ENCODE results near the gene ADCY10. TPM values are rescaled to one million over a fixed set of nuclear protein-coding genes. Genes with fewer than 3 reads are reported as not detected.
"Not testable (repeated sequence)": the region's sequence is repeated elsewhere in the genome, so short reads cannot be mapped to it uniquely, and the experiment has no call there.

Gene ADCY10
- total RNA-seq, 1 donor from 2014 or later, result 0.81 TPM

GRCh38 chr1:167887187-167887586 lies 26.7 kb downstream of the ADCY10 start:
- not testable (repeated sequence) for DNase-seq (ENCODE audit: low spot score)

DNA sequence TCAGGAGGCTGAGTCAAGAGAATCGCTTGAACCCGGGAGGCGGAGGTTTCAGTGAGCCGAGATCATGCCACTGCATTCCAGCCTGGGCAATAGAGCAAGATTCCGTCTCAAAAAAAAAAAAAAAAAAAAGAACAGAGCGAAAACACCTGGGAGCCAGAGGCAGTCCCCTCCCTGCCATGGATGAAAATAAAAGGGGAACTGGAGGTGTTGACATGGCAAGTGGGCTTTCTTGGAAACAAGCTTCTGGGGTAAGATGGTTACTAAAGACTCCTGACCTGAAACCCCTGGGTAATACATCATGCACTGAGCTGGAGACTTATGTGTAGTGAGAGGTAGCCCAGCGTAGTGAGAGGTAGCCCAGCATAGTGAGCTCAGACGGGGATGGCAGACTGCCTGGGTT lies 31.6 kb downstream of the ADCY10 start:
- DNase-seq (ENCODE audit: low spot score), result no peak

DNA sequence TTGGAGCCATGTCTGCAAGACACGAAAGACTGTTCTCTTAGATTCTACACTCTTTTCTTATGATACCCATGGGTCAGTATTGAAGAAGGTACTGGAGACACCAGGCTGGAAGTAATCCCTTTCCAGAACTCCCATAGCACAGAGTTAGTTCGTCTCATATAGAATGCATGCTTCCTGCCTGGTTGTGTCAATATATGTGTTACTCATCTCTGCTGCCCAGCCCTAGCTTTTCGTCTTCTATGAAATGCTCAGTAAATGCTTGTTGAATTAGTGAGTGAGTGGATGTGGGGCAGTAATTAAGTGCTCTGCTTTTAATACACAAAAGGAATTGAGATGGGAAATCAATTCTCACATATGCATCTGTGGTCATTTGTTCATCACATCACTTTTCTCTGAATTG lies 32.1 kb downstream of the ADCY10 start:
- no peak for DNase-seq (ENCODE audit: low spot score)

DNA sequence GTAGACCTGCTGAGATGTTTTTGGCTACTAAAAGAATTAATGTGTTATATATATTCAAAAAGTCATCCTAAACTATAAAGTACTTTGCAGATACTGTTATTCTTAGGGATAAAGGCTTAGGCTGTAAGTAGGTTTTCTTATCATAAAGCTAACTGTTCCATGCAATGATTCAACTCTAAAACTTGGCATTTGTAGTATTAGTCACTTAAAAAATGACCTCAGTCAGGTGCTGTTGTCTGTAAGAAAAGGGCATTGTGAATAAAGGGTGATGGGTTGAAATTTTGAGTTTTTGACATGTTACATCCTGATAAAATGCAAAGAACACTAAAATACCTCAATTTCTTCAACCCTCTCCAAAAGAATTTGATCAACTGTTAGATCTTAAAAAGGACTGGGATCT lies 32.9 kb downstream of the ADCY10 start:
- DNase-seq (ENCODE audit: low spot score), result no peak

DNA sequence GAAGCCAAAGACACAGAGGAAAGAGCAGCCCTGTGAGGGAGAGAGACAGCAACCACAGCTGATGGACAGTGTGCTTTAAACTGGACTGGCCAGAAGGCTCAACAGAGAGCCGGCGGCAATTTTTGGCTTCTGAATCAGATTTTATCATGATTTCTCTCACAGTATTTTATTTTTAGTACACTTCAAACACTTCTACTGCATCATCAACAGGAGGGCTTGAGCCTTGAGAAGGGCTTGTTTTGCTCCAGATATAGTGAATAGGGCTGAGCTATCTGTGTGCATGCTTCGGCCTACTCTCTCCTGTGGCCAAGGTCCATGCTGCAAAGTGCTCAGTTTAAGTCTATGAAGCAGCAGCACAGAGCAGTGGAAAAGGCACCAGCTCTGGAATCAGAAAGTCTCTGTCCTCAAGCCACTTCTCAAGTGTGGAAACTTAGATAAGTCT lies 33.3 kb downstream of the ADCY10 start:
- DNase-seq (ENCODE audit: low spot score), result no peak

DNA sequence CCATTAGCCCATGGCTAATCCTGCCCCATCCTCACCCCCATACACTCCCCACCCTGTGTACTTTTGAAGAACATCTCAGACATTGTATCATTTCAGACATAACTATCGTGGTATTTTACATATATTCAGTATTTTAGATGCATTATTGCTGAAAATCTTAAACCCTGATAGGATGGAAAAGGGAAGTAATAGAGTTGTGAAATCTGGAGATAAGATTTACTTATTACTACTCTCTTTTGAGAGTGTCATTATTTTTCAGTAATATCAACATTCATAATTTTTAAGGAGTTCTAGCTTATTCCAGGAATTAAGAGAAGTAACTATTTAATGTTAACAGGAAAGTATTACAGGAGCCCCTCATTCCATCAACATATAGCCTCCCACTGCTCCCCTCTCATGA lies 34.4 kb downstream of the ADCY10 start:
- no peak for DNase-seq (ENCODE audit: low spot score)

- DNase-seq (ENCODE audit: low spot score), result no peak
Measured at GRCh38 chr1:167878372-167879160, 35.4 kb downstream of the ADCY10 start.

- no peak for DNase-seq (ENCODE audit: low spot score)
Measured at GRCh38 chr1:167876597-167877175, 37.2 kb downstream of the ADCY10 start.

DNA sequence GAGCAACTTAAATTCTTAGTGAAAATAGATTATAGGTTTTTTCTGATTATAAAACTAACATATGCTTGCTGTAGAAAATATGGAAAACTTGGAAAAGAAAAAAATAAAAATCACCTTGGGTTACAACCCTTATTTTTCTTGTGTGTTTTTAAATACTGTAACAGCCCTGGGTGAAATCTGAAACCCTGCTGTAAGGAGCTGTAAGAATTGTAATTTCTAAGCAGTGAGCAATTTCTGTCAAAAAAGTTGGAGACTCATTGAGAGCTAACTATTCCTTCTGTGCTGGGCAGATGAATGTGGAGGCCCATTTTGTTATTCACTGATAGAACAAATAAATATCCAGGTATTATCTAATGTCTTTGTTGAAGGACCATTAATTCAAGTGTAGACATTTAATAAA lies 42.6 kb downstream of the ADCY10 start:
- DNase-seq (ENCODE audit: low spot score), result no peak

DNA sequence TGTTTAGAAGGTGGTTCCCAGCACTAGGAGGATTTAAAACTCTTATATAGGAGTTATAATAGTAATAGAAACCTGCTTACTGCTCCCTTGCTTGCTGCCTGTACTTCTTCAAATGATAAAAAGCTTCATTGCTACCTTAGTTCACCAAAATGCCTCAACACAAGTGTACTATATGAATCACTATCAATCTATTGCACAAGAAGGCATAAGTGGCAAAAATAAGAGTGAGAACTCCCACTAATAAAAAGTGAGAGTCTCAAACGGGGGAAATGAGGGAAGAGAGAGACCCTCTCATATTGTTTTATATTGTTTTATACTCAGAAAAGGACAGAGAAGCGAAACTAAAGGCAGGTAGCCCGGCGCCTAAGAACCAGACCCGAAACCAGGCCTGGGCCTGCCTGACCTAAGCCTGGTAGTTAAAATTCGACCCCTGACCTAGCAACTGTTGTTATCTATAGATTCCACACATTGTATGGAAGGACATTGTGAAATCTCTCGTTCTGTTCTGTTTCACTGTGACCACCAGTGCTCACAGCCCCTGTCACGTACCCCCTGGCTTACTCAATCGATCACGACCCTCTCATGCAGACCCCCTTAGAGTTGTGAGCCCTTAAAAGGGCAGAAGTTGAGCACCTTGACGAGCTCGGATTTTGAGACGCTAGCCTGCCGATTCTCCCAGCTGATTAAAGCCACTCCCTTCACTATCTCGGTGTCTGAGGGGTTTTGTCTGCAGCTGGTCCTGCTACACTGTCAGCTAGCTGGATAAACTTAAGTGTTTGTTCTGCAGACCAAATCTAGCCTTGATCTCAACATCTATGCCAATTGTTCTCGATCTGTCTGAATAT lies 44.6 kb downstream of the ADCY10 start:
- not testable (repeated sequence) for DNase-seq (ENCODE audit: low spot score)

DNA sequence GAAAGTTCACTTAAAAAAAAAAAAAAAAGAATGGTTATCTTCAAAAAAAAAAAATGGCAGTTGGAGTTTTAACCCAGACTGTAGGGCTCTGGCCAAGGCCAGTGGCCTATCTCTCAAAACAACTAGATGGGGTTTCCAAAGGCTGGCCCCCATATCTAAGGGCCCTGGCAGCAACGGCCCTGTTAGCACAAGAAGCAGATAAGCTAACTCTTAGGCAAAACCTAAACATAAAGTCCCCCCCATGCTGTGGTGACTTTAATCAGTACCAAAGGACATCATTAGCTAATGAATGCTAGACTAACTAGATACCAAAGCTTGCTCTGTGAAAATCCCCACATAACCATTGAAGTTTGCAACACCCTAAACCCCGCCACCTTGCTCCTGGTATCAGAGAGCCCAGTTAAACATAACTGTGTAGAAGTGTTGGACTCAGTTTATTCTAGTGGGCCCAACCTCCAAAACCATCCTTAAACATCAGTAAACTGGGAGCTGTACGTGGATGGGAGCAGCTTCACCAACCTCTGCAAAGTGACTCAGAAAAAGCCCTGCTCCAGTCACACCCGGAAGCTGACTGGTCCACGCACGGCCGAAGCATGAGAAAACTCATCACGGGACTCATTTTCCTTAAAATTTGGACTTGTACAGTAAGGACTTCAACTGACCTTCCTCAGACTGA lies 47.1 kb downstream of the ADCY10 start:
- not testable (repeated sequence) for DNase-seq (ENCODE audit: low spot score)

- not testable (repeated sequence) for DNase-seq (ENCODE audit: low spot score)
Measured at GRCh38 chr1:167866326-167866725, 47.6 kb downstream of the ADCY10 start.

DNA sequence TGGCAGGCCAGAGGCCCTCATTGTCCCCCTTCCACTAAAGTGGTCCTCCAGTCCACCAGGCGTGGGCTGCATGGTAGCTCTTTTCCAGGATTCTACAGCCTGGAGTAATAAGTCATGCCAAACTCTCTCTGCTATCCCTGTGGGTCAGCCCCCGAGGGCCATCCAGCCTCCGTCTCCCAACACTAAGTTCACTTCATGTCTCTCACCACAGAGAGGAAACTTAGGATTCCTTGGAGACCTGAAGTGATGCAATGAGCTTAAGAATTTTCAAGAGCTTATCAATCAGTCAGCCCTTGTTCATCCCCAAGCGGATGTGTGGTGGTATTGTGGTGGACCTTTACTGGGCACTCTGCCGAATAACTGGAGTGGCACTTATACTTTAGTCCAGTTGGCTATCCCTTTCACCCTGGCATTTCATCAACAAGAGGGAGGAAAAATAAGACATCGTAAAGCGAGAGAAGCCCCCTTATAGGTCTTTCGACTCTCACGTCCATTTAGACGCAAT lies 48.1 kb downstream of the ADCY10 start:
- DNase-seq (ENCODE audit: low spot score), result not testable (repeated sequence)

- DNase-seq (ENCODE audit: low spot score), result not testable (repeated sequence)
Measured at GRCh38 chr1:167865193-167865592, 48.7 kb downstream of the ADCY10 start.

- no peak for DNase-seq (ENCODE audit: low spot score)
Measured at GRCh38 chr1:167864392-167865032, 49.4 kb downstream of the ADCY10 start.

DNA sequence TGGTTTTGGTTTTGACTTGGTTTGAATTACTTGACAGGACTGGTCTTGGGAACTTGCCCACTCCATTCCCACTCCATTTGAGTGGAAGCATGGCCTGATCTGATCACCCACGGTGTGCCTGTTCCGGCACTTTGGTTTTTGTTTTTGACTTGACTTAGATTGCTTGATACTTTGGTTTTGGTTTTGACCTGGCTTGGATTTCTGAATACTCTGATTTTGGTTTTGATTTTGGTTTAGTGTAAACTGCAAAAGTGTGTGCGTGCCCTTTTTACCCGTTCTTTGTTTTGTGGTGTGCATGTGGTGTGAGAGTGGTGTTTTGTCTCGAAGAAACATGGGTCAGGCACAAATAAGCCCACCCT lies 50.0 kb downstream of the ADCY10 start:
- DNase-seq (ENCODE audit: low spot score), result no peak

- DNase-seq (ENCODE audit: low spot score), result not testable (repeated sequence)
Measured at GRCh38 chr1:167863191-167863920, 50.6 kb downstream of the ADCY10 start.

DNA sequence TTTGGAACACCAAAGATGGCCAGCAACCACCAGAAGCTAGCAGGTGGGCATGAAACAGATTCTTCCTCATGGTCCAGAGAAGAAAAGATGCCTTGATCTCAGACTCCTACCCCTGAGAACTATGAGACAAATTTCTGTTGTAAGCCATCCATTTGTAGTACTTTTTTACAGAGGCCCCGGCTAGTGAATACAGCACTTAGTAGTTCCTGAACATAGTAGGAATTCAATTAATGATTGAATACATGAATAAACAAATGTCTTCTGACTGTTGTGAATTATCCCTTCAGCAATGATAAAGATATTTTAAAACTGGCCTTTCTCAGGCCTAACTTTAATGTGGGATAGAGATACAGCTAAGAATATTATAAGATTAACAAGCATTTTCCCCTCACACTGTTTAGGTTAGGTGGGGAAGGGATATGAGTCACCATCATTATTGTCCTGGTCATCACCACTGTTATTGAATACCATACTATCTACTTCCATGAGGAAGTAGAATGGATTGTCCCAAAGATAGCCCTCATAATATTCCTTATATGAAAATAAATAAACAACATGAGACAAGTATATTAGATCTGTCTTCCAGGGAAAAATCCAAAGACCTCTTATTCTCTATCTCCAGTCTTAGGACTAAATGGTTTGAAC lies 51.4 kb downstream of the ADCY10 start:
- DNase-seq (ENCODE audit: low spot score), result no peak

GRCh38 chr1:167861664-167862381 lies 52.1 kb downstream of the ADCY10 start:
- no peak for DNase-seq (ENCODE audit: low spot score)
